GM12878 (cell line): Measurements from ENCODE around the gene DAB2IP. TPM values are rescaled to one million over a fixed set of nuclear protein-coding genes. Genes with fewer than 3 reads are reported as not detected.

Experiments
- ATAC-seq: fragments of 200-7000 bp; cut with Tn5 transposase; 3 replicates; pipeline ENCODE4 v1.9.1; 2020; ENCODE audit warnings: mild to moderate bottlenecking, moderate library complexity
- BruUV-seq: library from RNA; stranded (reverse); fragments of 400-500 nt; replicated peaks from 2 replicates; lab custom pipeline; 2021; lab: Mats Ljungman, UMichigan
- CTCF ChIA-PET: fragments of 300-600 bp; sonication (Branson Sonifier 250); formaldehyde crosslinking; extraction: SDS; loops from one replicate; lab custom pipeline; 2021; ENCODE audit warnings: inconsistent platforms; lab: Yijun Ruan, JAX
- POLR2A ChIA-PET: fragments of 350-600 bp; formaldehyde crosslinking; extraction: SDS; loops from one replicate; lab custom pipeline; 2021; ENCODE audit warnings: inconsistent platforms; lab: Charles Lee
- RAD21 ChIA-PET: fragments of 300-600 bp; sonication (Branson Sonifier 250); formaldehyde crosslinking; loops from one replicate; lab custom pipeline; 2023; ENCODE audit warnings: antibody characterized with exemption; ENCODE audit not compliant: unreplicated experiment; lab: Charles Lee
- SMC1A ChIA-PET: fragments of 300-600 bp; sonication (Branson Sonifier 250); formaldehyde crosslinking; loops from one replicate; lab custom pipeline; 2023; ENCODE audit not compliant: unreplicated experiment, uncharacterized antibody; lab: Charles Lee
- DNase-seq: peaks from one replicate; pipeline ENCODE4 v3.0.0-alpha.2; 2011; ENCODE audit warnings: low read depth, low spot score
- FAIRE-seq: peaks from 3 replicates; lab custom pipeline; 2011; peaks lifted over from hg19 to GRCh38; lab: Jason Lieb, UNC
- H2AFZ ChIP-seq: 2 replicates; pipeline ENCODE4 v1.6.0; 2011; ENCODE audit warnings: low read depth, low read length, control low read depth; ENCODE audit not compliant: control insufficient read depth
- H3K27ac ChIP-seq: 2 replicates; pipeline ENCODE4 v1.5.1; 2011; ENCODE audit warnings: control low read depth; ENCODE audit not compliant: control insufficient read depth, insufficient read depth
- H3K27me3 ChIP-seq, 2 experiments: replicated peaks in 1 of 2; 2 replicates each; pipeline versions ENCODE4 v1.6.0 to v1.6.1; 2011; ENCODE audit warnings: low read length in 1 of 2; ENCODE audit not compliant: control insufficient read depth in 2 of 2, insufficient read depth in 2 of 2
- H3K36me3 ChIP-seq, 2 experiments: 2 replicates each; pipeline ENCODE4 v1.5.1; 2011; ENCODE audit warnings: low read length in 1 of 2; ENCODE audit not compliant: control insufficient read depth in 2 of 2, insufficient read depth in 2 of 2
- H3K4me1 ChIP-seq: 2 replicates; pipeline ENCODE4 v1.6.1; 2011; ENCODE audit warnings: mild to moderate bottlenecking, low read length, moderate library complexity, mixed read lengths; ENCODE audit not compliant: control insufficient read depth, insufficient read depth
- H3K4me2 ChIP-seq: 2 replicates; pipeline ENCODE4 v1.6.0; 2011; ENCODE audit warnings: control low read depth; ENCODE audit not compliant: control insufficient read depth, insufficient read depth
- H3K4me3 ChIP-seq: fragments of 200-600 bp; sonication (generic); 2 replicates; pipeline ENCODE4 v1.5.1; 2016
- H3K79me2 ChIP-seq: 2 replicates; pipeline ENCODE4 v1.6.0; 2011; ENCODE audit warnings: low read length; ENCODE audit not compliant: control insufficient read depth, insufficient read depth
- H3K9ac ChIP-seq: 2 replicates; pipeline ENCODE4 v1.8.0; 2011; ENCODE audit warnings: low read length, control low read depth, mixed read lengths; ENCODE audit not compliant: control insufficient read depth, insufficient read depth
- H3K9me3 ChIP-seq: replicated peaks from 3 replicates; pipeline ENCODE4 v1.5.1; 2011; ENCODE audit warnings: mild to moderate bottlenecking, low read length; ENCODE audit not compliant: control insufficient read depth, insufficient read depth
- H4K20me1 ChIP-seq: 2 replicates; pipeline ENCODE4 v1.6.0; 2011; ENCODE audit not compliant: control insufficient read depth, insufficient read depth
- ASH2L ChIP-seq: fragments of 300-600, 200-600 bp; sonication (generic); IDR thresholded peaks from 2 replicates; pipeline ENCODE4 v1.6.1; 2017; ENCODE audit warnings: low read depth, mild to moderate bottlenecking, borderline replicate concordance
- HDAC2 ChIP-seq: fragments of 200-600 bp; sonication (generic); IDR thresholded peaks from 2 replicates; pipeline ENCODE4 v1.6.1; 2017
- HDGF ChIP-seq: fragments of 450-650 bp; IDR thresholded peaks from 2 replicates; pipeline ENCODE4 v1.6.1; 2016; ENCODE audit warnings: antibody characterized with exemption
- MYB ChIP-seq: fragments of 150-350 bp; IDR thresholded peaks from 2 replicates; pipeline ENCODE4 v1.6.1; 2014; ENCODE audit warnings: mild to moderate bottlenecking, low read depth, low read length, borderline replicate concordance
- RAD21 ChIP-seq: IDR thresholded peaks from 2 replicates; pipeline ENCODE4 v1.6.1; 2011; ENCODE audit warnings: mild to moderate bottlenecking, low read depth, low read length, moderate library complexity; ENCODE audit not compliant: insufficient read depth
- WGBS: methylation state at CpG from one replicate; pipeline ENCODE4 v1.1.6; 2016; ENCODE audit warnings: low lambda C conversion rate; ENCODE audit not compliant: insufficient replicate concordance, insufficient coverage; ENCODE audit errors: missing lambda C conversion rate; 5-methylcytosine and 5-hydroxymethylcytosine counted together
- in situ Hi-C: fragments of 300-500 bp; cut with MboI; formaldehyde crosslinking; loops from 9 replicates; pipeline ENCODE4 v1.14.3; 2018; ENCODE audit warnings: mixed read lengths
- intact Hi-C: fragments of 100-400 bp; cut with micrococcal nuclease; formaldehyde crosslinking; loops from one replicate; pipeline ENCODE4 v1.14.2; 2022; ENCODE audit not compliant: unreplicated experiment
- polyA plus RNA-seq, 11 experiments: library from polyadenylated mRNA; depleted of rRNA in 4 of 11; unstranded in 6 of 11; stranded (reverse) in 5 of 11; fragments of >200 nt; fragmentation: Nextera tagmentation in 4 of 11; fragmentation: Illumina TruSeq in 1 of 11; extraction: Ambion mirVana in 4 of 11; extraction: Trizol in 1 of 11; gene quantifications; 1 replicate in 1 of 11; 2 replicates in 10 of 11; pipeline versions ENCODE4 v1.2.1 to v1.2.3, GENCODE V29; 2011 to 2016; ENCODE audit warnings: inconsistent platforms in 2 of 11, missing spikeins in 2 of 11, low read depth in 1 of 11
- total RNA-seq, 4 experiments: library from RNA; depleted of rRNA in 3 of 4; stranded (reverse); fragments of >200 nt in 3 of 4; fragmentation: Illumina TruSeq in 1 of 4; extraction: Trizol in 1 of 4; gene quantifications; 2 replicates each; pipeline versions ENCODE4 v1.2.1 to v1.2.3, GENCODE V29; 2013 to 2021
- TF ChIP-seq, protein P1 (sequence below): fragments of 450-650 bp; IDR thresholded peaks from 2 replicates; pipeline ENCODE4 v1.6.1; 2018; ENCODE audit warnings: mild to moderate bottlenecking, low read depth, moderate library complexity; ENCODE audit not compliant: partially characterized antibody
- TF ChIP-seq, protein P2 (sequence below), 3 experiments: IDR thresholded peaks in 2 of 3; conservative IDR thresholded peaks in 1 of 3; 2 replicates each; pipeline ENCODE4 v1.5.1; 2011; ENCODE audit warnings: low read depth in 3 of 3, low read length in 3 of 3, mild to moderate bottlenecking in 3 of 3, control low read depth in 2 of 3, moderate library complexity in 2 of 3, inconsistent platforms in 1 of 3, mixed read lengths in 1 of 3; ENCODE audit not compliant: control insufficient read depth in 2 of 3, insufficient read depth in 1 of 3; ENCODE audit errors: extremely low read depth in 1 of 3
- TF ChIP-seq, protein P3 (sequence below): fragments of 150-350 bp; IDR thresholded peaks from 2 replicates; pipeline ENCODE4 v1.6.1; 2016; ENCODE audit warnings: low read depth, low read length
- TF ChIP-seq, protein P4 (sequence below): fragments of 450-650 bp; IDR thresholded peaks from 2 replicates; pipeline ENCODE4 v1.6.1; 2017; ENCODE audit warnings: low read depth, mild to moderate bottlenecking, moderate library complexity
- TF ChIP-seq, protein P5 (sequence below): fragments of 450-650 bp; formaldehyde crosslinking; IDR thresholded peaks from 2 replicates; pipeline ENCODE4 v1.4.0; 2022; ENCODE audit warnings: mild to moderate bottlenecking, moderate library complexity

DAB2IP gene
- total and polyA plus RNA-seq, 10 of the 15 experiments (the other 5 are each of a cell fraction or from before 2014, with no cell fraction given), result 0.03 to 0.38 (median 0.14) TPM; not detected in 6

DNA sequence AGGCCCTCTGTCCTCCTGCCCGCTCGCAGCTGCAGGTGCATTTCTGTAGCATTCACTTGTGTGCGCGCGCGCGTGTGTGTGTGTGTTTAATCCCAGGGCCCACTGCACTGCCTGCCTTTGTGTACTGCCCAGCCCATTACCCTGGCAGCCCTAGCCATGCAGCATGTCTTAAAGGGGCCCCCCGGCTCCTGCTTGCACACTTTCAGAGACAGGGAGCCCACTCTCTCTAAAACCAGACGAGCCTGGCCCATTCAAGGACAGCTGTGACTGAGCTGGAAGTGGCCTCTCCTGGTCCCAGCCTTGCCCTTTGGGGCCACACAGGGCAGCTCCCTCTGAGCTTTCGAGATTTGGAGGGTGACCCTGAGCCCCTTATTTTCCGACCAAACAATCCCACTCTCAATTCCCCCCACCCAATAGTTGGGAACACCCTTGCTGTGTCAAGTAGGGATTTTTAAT lies 98.9 kb downstream of the DAB2IP start:
- no peak overlapping the region for H3K9ac ChIP-seq
- POLR2A ChIA-PET, result no interaction called here
- in situ Hi-C loops, result no loop called here
- 62% methylated on average over 11 of the region's 11 CpGs for WGBS
- H3K9me3 ChIP-seq, result no peaks in the 10 kb centered on the region
- no peak overlapping the region for H2AFZ ChIP-seq
- H3K27ac ChIP-seq, result no peak overlapping the region
- H4K20me1 ChIP-seq, result no peaks in the 10 kb centered on the region
- H3K4me2 ChIP-seq, result no peak overlapping the region
- H3K27me3 ChIP-seq, result peaks cover 0 to 2% of the 10 kb centered on the region in 2 experiments; a peak in 2 of 4 replicates
- intact Hi-C loops, result no loop called here
- H3K4me1 ChIP-seq, result no peaks in the 10 kb centered on the region
- no peaks in the 10 kb centered on the region for H3K79me2 ChIP-seq
- ATAC-seq, result no peak
- H3K4me3 ChIP-seq, result no peak overlapping the region
- CTCF ChIA-PET, result no interaction called here
- no peak for FAIRE-seq
- SMC1A ChIA-PET, result no interaction called here
- DNase-seq, result no peak
- no peaks in the 10 kb centered on the region for H3K36me3 ChIP-seq
- no TSS peak for BruUV-seq
- RAD21 ChIA-PET, result no interaction called here
- TF ChIP-seq MYB (no peak), ASH2L (no peak), RAD21 (no peak), HDAC2 (no peak), HDGF (no peak)
- TF ChIP-seq, protein P1, sequence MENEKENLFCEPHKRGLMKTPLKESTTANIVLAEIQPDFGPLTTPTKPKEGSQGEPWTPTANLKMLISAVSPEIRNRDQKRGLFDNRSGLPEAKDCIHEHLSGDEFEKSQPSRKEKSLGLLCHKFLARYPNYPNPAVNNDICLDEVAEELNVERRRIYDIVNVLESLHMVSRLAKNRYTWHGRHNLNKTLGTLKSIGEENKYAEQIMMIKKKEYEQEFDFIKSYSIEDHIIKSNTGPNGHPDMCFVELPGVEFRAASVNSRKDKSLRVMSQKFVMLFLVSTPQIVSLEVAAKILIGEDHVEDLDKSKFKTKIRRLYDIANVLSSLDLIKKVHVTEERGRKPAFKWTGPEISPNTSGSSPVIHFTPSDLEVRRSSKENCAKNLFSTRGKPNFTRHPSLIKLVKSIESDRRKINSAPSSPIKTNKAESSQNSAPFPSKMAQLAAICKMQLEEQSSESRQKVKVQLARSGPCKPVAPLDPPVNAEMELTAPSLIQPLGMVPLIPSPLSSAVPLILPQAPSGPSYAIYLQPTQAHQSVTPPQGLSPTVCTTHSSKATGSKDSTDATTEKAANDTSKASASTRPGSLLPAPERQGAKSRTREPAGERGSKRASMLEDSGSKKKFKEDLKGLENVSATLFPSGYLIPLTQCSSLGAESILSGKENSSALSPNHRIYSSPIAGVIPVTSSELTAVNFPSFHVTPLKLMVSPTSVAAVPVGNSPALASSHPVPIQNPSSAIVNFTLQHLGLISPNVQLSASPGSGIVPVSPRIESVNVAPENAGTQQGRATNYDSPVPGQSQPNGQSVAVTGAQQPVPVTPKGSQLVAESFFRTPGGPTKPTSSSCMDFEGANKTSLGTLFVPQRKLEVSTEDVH, result no peak
- TF ChIP-seq, protein P2, sequence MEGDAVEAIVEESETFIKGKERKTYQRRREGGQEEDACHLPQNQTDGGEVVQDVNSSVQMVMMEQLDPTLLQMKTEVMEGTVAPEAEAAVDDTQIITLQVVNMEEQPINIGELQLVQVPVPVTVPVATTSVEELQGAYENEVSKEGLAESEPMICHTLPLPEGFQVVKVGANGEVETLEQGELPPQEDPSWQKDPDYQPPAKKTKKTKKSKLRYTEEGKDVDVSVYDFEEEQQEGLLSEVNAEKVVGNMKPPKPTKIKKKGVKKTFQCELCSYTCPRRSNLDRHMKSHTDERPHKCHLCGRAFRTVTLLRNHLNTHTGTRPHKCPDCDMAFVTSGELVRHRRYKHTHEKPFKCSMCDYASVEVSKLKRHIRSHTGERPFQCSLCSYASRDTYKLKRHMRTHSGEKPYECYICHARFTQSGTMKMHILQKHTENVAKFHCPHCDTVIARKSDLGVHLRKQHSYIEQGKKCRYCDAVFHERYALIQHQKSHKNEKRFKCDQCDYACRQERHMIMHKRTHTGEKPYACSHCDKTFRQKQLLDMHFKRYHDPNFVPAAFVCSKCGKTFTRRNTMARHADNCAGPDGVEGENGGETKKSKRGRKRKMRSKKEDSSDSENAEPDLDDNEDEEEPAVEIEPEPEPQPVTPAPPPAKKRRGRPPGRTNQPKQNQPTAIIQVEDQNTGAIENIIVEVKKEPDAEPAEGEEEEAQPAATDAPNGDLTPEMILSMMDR (IDR thresholded peaks at IDR 0.05 in 2 of 3, conservative IDR thresholded peaks at IDR 0.05 in 1 of 3; ENCODE audit: control insufficient read depth in 2 of 3, extremely low read depth in 1 of 3, insufficient read depth in 1 of 3, low read depth in 3 of 3, low read length in 3 of 3), result no peak
- TF ChIP-seq, protein P3, sequence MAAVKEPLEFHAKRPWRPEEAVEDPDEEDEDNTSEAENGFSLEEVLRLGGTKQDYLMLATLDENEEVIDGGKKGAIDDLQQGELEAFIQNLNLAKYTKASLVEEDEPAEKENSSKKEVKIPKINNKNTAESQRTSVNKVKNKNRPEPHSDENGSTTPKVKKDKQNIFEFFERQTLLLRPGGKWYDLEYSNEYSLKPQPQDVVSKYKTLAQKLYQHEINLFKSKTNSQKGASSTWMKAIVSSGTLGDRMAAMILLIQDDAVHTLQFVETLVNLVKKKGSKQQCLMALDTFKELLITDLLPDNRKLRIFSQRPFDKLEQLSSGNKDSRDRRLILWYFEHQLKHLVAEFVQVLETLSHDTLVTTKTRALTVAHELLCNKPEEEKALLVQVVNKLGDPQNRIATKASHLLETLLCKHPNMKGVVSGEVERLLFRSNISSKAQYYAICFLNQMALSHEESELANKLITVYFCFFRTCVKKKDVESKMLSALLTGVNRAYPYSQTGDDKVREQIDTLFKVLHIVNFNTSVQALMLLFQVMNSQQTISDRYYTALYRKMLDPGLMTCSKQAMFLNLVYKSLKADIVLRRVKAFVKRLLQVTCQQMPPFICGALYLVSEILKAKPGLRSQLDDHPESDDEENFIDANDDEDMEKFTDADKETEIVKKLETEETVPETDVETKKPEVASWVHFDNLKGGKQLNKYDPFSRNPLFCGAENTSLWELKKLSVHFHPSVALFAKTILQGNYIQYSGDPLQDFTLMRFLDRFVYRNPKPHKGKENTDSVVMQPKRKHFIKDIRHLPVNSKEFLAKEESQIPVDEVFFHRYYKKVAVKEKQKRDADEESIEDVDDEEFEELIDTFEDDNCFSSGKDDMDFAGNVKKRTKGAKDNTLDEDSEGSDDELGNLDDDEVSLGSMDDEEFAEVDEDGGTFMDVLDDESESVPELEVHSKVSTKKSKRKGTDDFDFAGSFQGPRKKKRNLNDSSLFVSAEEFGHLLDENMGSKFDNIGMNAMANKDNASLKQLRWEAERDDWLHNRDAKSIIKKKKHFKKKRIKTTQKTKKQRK, result no peak
- TF ChIP-seq, protein P4, sequence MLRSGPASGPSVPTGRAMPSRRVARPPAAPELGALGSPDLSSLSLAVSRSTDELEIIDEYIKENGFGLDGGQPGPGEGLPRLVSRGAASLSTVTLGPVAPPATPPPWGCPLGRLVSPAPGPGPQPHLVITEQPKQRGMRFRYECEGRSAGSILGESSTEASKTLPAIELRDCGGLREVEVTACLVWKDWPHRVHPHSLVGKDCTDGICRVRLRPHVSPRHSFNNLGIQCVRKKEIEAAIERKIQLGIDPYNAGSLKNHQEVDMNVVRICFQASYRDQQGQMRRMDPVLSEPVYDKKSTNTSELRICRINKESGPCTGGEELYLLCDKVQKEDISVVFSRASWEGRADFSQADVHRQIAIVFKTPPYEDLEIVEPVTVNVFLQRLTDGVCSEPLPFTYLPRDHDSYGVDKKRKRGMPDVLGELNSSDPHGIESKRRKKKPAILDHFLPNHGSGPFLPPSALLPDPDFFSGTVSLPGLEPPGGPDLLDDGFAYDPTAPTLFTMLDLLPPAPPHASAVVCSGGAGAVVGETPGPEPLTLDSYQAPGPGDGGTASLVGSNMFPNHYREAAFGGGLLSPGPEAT, result no peak
- TF ChIP-seq, protein P5, sequence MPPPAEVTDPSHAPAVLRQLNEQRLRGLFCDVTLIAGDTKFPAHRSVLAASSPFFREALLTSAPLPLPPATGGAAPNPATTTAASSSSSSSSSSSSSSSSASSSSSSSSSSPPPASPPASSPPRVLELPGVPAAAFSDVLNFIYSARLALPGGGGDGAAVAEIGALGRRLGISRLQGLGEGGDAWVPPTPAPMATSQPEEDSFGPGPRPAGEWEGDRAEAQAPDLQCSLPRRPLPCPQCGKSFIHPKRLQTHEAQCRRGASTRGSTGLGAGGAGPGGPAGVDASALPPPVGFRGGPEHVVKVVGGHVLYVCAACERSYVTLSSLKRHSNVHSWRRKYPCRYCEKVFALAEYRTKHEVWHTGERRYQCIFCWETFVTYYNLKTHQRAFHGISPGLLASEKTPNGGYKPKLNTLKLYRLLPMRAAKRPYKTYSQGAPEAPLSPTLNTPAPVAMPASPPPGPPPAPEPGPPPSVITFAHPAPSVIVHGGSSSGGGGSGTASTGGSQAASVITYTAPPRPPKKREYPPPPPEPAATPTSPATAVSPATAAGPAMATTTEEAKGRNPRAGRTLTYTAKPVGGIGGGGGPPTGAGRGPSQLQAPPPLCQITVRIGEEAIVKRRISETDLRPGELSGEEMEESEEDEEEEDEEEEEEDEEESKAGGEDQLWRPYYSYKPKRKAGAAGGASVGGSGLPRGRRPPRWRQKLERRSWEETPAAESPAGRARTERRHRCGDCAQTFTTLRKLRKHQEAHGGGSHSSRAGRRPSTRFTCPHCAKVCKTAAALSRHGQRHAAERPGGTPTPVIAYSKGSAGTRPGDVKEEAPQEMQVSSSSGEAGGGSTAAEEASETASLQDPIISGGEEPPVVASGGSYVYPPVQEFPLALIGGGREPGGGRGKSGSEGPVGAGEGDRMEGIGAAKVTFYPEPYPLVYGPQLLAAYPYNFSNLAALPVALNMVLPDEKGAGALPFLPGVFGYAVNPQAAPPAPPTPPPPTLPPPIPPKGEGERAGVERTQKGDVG (CRISPR knock-in tag), result no peak
